GM18505 (cell line): Measurements from ENCODE around the gene CASQ2.

ENCODE experiments used
- ATAC-seq: cut with Tn5 transposase; IDR thresholded peaks from one replicate; pipeline ENCODE4 v1.9.1; 2021; ENCODE audit not compliant: unreplicated experiment
- POLR2A ChIP-seq: IDR thresholded peaks from 4 replicates; pipeline ENCODE4 v1.6.1; 2011; ENCODE audit warnings: borderline replicate concordance; ENCODE audit not compliant: insufficient read depth, insufficient read length; ENCODE audit errors: extremely low read depth

Gene CASQ2

DNA sequence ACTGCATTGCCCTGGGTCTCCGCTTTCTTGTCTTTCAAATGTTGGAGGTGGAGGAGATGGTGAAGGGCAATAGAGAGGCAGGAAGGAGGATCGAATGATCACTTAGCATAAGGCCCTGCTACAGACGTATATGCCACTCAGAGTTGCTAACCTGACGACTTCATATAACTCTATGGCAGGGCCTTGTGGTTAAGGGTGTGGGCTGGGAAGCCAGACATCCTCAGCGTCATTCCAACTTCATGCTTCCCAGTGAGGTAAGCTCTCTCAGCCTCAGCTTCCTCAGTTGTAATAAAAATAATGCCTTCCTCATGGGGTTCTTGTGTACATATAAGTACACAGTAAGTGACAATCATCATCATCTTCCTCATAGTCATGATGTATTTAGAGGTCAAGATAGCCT is 54.6 kb downstream of the CASQ2 start:
- no peak for TF ChIP-seq POLR2A
- ATAC-seq: no peak

DNA sequence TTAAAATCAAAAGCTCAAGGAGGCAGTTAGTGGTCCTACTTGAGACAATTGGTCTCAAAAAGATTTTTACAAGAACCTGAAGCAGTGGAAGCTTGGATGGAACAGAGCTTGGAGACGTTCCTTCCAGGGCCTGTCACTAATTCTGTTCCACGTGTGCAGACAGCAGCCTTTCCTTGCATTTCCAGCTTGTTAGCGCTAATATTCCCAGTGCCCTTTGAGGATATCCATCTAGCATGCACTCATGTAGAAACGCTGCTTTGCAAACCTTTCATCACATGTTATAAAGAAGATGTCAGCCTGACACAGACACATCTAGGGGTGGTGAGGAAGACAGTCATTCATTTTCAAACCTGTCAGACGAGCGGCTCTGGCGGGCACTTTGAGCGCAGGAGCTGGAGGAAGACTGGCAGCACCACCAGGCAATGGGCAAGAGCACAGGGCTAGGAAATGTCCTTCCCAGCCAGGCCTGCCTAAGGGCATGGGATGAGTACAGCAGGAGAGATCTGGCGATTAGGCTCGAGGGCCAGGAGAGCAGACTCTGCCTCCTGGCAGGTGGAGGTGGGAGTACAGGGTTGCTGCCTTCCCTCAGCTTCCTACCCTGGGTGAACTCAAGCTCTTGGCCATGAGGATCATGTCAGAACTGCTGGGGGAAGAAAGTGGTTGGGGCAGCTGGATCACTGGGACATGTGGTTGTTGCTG is 55.5 kb downstream of the CASQ2 start:
- TF ChIP-seq POLR2A: no peak
- no peak for ATAC-seq

DNA sequence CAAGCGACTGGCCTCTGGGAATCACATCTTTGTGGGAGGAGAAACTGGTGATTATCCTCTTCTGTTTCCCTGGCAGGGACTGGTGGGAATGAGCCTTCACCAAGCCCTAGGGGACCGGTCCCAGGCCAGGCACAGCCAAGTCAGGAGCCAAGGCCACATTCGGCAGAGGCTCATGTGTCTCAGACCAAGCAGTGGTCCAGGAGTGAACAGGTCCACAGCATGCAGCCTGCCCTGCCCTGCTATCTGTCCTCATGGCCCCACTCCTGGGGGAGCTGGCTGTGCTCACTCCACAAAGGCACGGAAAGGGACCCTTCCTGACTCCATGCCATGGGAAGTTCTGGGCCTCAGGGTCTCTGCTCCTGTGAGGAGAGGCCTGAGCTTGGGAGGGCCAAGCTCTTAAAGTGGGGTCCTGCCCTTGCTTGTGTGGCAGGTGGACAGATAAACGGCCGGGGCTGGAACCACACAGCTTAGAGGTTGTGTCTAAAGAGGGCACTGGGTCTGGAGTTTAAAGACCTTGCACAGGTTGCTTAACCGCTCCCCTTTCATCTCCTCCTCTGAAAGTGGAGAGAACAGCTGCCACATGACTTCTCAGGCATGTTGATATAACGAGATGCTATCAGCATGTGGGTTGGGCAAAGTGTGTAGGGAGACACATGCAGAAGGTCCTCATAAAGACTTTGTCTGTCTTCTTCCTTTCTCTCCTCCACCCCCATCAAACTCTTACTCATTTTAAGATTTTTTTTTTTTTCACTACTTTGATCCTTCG is 57.5 kb downstream of the CASQ2 start:
- no peak for TF ChIP-seq POLR2A

DNA sequence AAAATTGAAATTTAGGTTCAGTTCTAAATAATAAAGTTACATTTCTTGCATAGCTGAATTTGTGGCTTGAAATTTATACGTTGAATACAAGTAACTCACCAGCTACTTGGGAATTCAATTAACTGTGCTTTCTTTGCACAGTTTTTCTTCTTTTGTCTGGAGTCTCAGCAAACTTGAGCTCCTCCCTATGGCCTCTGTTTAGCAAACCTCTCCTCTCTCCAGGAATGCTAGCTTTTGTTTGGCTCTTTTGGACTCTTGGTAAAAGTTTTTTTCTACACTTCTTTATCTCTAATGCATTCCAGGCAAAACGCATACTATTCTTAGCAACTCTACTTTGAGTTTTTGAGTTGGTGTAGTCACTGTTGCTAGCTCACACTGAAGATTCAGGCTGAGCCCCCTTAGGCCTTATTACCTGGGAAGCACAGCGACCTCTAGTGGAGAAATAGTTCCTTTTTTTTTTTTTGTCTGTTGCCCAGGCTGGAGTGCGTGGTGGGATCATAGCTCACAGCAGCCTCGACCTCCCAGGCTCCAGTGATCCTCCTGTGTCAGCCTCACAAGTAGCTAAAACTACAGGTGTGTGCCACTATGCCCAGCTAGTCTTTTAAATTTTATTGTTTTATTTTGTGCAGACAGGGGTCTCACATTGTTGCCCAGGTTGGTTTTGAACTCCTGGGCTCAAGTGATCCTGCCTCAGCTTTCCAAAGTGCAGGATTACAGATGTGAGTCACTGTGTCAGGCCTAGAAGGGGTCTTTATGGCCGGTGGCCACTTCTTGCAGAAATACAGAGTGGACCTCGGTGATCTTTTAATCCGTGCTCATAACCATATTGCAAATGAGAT is 61.7 kb downstream of the CASQ2 start:
- peak; percentile 58 for ATAC-seq

More for the DNA sequence above, 57.5 kb downstream of the CASQ2 start:
- ATAC-seq: no peak

DNA sequence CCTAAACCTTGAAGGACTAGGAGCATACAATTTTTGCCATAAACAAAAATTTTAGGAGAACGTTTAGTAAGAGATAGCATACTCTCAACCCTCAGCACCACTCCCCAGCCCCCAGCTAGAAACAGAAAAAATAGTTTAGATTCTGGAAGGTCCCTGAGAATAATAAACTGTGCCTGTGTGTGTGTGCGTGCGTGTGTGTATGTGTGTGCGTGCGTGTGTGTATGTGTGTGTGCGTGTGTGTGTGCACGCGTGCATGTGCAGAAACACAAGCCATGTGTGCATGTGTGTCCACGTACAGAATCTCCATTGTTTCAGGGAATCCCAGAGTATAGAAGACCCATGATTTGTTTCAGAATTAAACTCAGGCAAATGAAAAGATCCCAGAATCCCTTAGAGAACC is 62.6 kb downstream of the CASQ2 start:
- ATAC-seq: no peak
- TF ChIP-seq POLR2A: no peak

More for the DNA sequence above, 61.7 kb downstream of the CASQ2 start:
- TF ChIP-seq POLR2A: no peak

DNA sequence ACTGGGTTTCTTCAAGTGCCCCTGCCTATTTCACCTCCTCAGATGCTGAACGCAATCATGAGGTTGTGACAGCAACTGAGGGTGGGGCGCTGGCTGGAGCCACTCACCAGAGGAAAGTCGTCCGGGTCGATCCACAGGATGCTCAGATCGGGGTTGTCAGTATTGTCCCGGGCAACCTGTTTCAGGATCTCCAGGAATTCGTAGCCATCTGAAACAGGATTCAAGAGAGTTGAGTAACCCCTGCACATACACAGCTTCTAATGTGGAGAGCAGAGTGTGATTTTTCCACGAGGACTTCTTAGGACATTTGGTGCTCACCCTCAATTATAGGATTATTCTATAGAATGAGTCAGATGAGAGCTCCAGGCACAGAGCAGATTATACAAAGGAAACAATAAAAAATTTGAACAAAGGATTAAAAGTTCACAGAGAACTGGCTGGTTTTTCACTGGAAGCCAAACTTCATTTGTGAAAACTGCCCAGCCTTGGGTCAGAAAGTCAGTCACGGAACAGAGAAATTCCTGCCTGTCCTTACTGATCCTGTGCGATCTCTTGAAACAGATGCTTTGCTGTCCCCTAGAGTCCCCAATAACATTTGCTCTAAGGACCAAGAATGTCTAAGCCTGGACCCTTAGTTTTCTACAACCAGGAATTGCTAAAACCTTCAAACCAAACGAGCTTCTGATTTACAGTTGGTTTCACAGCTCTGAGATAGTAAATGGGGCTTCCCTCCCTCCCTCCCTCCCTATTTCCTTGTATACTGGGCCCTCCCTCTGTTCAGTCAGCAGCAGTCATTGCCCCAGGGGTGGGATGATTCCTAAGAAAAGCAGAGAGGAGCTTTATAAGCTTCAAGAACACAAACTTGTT is 63.2 kb downstream of the CASQ2 start:
- no peak for TF ChIP-seq POLR2A
- ATAC-seq: no peak

DNA sequence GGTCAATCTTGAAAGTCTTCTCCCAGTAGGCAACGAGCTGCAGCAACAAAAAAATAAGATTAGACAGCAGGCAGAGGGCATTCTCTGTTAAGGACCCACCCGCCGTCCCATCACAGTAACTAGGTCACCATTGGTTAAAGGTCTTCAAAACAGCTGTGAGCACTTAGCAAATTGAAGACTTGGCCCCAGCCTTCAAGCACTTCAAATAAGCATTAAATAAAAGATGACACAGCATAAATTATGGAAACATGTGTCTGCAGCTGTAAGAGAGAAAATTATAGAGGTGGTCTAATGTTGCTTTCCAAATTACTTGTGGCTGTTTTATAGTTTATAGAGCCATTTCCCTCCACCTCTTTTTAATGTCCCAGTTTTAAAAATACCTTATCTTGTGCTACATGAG is 65.6 kb downstream of the CASQ2 start:
- TF ChIP-seq POLR2A: no peak

DNA sequence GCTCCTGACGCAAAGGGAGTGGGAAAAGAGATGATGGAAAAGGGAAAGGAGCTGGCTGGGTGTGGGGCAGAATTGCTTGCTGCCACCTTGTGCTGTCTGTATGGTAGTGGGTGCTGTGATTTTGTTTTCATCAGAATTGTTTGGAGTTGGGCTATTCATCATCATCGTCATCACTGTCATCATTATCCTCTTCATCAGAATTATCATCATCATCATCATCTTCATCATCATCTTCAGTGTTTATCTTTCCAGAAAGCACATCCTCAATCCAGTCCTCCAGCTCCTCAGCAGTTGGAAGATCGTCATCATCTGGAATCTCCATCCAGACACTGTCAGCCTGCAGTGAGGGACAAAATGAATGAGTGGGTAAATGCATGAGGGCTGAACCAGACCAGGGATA is 67.4 kb downstream of the CASQ2 start:
- no peak for ATAC-seq
- TF ChIP-seq POLR2A: no peak

More for the DNA sequence above, 65.6 kb downstream of the CASQ2 start:
- no peak for ATAC-seq

DNA sequence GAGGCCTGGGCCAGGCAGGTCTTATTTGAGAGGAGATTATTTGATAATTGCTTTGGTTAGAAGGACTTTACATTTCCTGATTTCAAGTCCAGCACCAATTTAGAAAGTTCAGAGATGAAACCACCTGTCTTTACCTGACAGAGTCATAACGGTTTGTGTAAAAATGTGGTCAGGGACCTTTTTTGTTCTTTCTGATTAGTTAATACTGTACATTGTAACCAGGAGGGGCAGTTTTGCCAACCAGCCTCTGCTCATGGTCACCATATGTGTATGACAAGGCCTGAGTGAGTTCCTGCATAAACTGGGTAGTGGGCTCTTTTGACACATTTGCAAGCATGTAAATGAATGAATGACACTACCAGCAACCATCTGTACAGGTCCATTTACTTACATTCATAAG is 70.9 kb downstream of the CASQ2 start:
- TF ChIP-seq POLR2A: no peak
- no peak for ATAC-seq

DNA sequence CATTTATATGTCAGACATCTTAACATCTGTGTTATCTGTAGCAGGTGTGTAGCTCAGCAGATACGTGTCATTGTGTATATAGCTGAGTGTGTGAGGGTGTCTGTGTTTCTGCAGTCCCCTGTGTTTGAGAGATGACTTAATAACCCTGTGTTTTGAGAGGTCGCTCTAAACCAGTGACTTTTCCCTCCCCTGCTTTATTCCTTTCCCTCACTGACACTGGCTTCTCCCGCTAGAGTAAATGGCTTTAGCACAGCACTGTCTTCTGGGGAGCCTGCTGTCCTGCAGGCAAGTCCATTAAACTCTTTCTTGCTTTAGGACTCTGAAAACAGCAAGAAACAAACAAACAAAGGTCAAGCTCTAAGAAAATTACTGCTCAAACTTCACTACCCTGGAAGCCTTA is 73.7 kb downstream of the CASQ2 start:
- ATAC-seq: no peak
- TF ChIP-seq POLR2A: no peak

DNA sequence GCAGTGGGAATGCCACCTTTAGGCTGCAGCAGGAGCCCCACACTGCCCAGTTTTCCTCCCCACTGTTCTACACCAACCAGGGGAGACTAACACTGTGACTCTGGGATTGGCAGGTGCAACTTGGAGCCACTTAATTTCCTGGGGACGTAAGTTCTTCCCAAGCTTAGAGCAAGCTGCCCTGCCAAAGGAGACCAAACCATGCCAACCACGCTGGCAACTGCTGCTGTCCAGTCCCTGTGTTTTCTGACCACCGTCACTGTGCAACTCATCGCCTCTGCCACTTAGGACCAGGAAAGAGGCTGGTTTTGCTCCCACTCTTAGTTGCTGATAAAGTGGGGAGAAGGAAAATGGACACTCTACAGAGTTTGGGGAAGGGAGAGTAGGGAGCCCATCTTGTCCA is 76.3 kb downstream of the CASQ2 start:
- ATAC-seq: no peak
- no peak for TF ChIP-seq POLR2A

DNA sequence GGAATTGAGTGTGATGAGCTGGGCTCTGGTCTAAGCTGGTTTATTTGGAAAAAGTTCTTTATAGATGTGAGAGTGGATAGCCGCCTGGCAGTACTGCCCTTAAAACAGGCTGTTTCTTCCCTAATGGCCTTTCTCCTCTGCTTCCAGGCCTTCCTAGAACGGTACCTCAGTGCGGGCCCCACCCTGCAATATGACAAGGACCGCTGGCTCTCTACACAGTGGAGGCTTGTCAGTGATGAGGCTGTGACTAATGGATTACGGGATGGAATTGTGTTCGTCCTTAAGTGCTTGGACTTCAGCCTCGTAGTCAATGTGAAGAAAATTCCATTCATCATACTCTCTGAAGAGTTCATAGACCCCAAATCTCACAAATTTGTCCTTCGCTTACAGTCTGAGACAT is 77.5 kb downstream of the CASQ2 start:
- TF ChIP-seq POLR2A: no peak
- ATAC-seq: no peak
